CD14-positive monocyte (primary cell): Measurements from ENCODE around the gene SNX5. TPM values are rescaled to one million over a fixed set of nuclear protein-coding genes. Genes with fewer than 3 reads are reported as not detected.
A peak's percentile ranks its signal among the peaks of the same experiment; 100 is the strongest.

Source experiments
- DNase-seq, 3 donors: peaks; one replicate each; pipeline ENCODE4 v3.0.0-alpha.2; 2011 to 2022
- H2AFZ ChIP-seq: 2 replicates; pipeline ENCODE4 v1.6.0; 2012; ENCODE audit warnings: mild to moderate bottlenecking, low read depth, low read length, inconsistent platforms; ENCODE audit not compliant: insufficient read depth, poor library complexity, severe bottlenecking
- H3K27ac ChIP-seq, 2 donors: 1 replicate in 1 of 2; 2 replicates in 1 of 2; pipeline ENCODE4 v1.5.1; 2012 to 2013; ENCODE audit warnings: low read length in 2 of 2, control low read depth in 1 of 2, inconsistent platforms in 1 of 2, low read depth in 1 of 2, mild to moderate bottlenecking in 1 of 2
- H3K27me3 ChIP-seq, 2 donors: one replicate each; pipeline versions ENCODE4 v1.6.0 to v1.6.1; 2011 to 2013; ENCODE audit warnings: low read length in 2 of 2; ENCODE audit not compliant: control insufficient read depth in 2 of 2, insufficient read depth in 2 of 2
- H3K36me3 ChIP-seq, 2 donors: replicated peaks in 1 of 2; 1 replicate in 1 of 2; 2 replicates in 1 of 2; pipeline versions ENCODE4 v1.5.1 to v1.6.1; 2012 to 2013; ENCODE audit warnings: low read length in 2 of 2, control low read depth in 1 of 2, inconsistent platforms in 1 of 2, mild to moderate bottlenecking in 1 of 2; ENCODE audit not compliant: insufficient read depth in 2 of 2, control insufficient read depth in 1 of 2
- H3K4me1 ChIP-seq, 2 donors: 1 replicate in 1 of 2; 2 replicates in 1 of 2; pipeline versions ENCODE4 v1.5.1 to v1.6.1; 2012 to 2013; ENCODE audit warnings: low read length in 2 of 2, control low read depth in 1 of 2, inconsistent platforms in 1 of 2, mild to moderate bottlenecking in 1 of 2, moderate library complexity in 1 of 2; ENCODE audit not compliant: insufficient read depth in 2 of 2, control insufficient read depth in 1 of 2
- H3K4me2 ChIP-seq: replicated peaks from 2 replicates; pipeline ENCODE3; 2012; ENCODE audit warnings: low read length, moderate library complexity, mild to moderate bottlenecking; ENCODE audit not compliant: poor library complexity, severe bottlenecking; ENCODE audit errors: extremely low read depth
- H3K4me3 ChIP-seq, 3 experiments: fragments of 200-600 bp in 1 of 3; sonication (generic) in 1 of 3; replicated peaks in 1 of 3; 1 replicate in 2 of 3; 2 replicates in 1 of 3; pipeline ENCODE4 v1.5.1; 2011 to 2013; ENCODE audit warnings: low read length in 3 of 3, mild to moderate bottlenecking in 3 of 3, control low read depth in 2 of 3, low read depth in 2 of 3, inconsistent platforms in 1 of 3, moderate library complexity in 1 of 3
- H3K79me2 ChIP-seq: 2 replicates; pipeline ENCODE4 v1.6.0; 2012; ENCODE audit warnings: mild to moderate bottlenecking, control low read depth, inconsistent platforms, low read length, moderate library complexity; ENCODE audit not compliant: insufficient read depth
- H3K9ac ChIP-seq: 2 replicates; pipeline ENCODE4 v1.6.0; 2017; ENCODE audit warnings: low read length, mild to moderate bottlenecking; ENCODE audit not compliant: insufficient read depth, poor library complexity, severe bottlenecking
- H3K9me3 ChIP-seq, 2 donors: replicated peaks in 1 of 2; 1 replicate in 1 of 2; 2 replicates in 1 of 2; pipeline versions ENCODE4 v1.5.1 to v1.6.1; 2012 to 2013; ENCODE audit warnings: low read length in 2 of 2, control low read depth in 1 of 2; ENCODE audit not compliant: control insufficient read depth in 1 of 2, insufficient read depth in 1 of 2
- H4K20me1 ChIP-seq: 2 replicates; pipeline ENCODE4 v1.6.0; 2012; ENCODE audit warnings: mild to moderate bottlenecking, low read length, control low read depth, moderate library complexity; ENCODE audit not compliant: insufficient read depth
- H3K27ac Mint-ChIP-seq, 7 donors: one replicate each; pipeline ENCODE4 v1.8.0; 2020; ENCODE audit warnings: mild to moderate bottlenecking in 7 of 7, mixed read lengths in 7 of 7, moderate library complexity in 6 of 7, inconsistent platforms in 2 of 7
- H3K27me3 Mint-ChIP-seq, 3 donors: one replicate each; pipeline ENCODE4 v1.8.0; 2021 to 2022; ENCODE audit warnings: low read depth in 3 of 3, mild to moderate bottlenecking in 3 of 3, mixed read lengths in 3 of 3, moderate library complexity in 3 of 3, inconsistent platforms in 1 of 3
- H3K36me3 Mint-ChIP-seq, 2 donors: one replicate each; pipeline ENCODE4 v1.8.0; 2020; ENCODE audit warnings: mixed read lengths in 2 of 2, inconsistent platforms in 1 of 2, mild to moderate bottlenecking in 1 of 2
- H3K4me1 Mint-ChIP-seq: one replicate; pipeline ENCODE4 v1.8.0; 2020; ENCODE audit warnings: mild to moderate bottlenecking, mixed read lengths
- H3K4me3 Mint-ChIP-seq, 2 donors: one replicate each; pipeline ENCODE4 v1.8.0; 2020; ENCODE audit warnings: mild to moderate bottlenecking in 2 of 2, mixed read lengths in 2 of 2, moderate library complexity in 1 of 2
- H3K9me3 Mint-ChIP-seq, 7 donors: one replicate each; pipeline ENCODE4 v1.8.0; 2020 to 2022; ENCODE audit warnings: mixed read lengths in 7 of 7, mild to moderate bottlenecking in 6 of 7, moderate library complexity in 6 of 7, inconsistent platforms in 2 of 7
- CTCF ChIP-seq: fragments of 200-600 bp; IDR thresholded peaks from one replicate; pipeline ENCODE4 v1.8.0; 2022; ENCODE audit warnings: antibody characterized with exemption, mild to moderate bottlenecking
- WGBS: methylation state at CpG from one replicate; pipeline ENCODE4 v1.1.5; 2013; ENCODE audit warnings: missing lambda C conversion rate; ENCODE audit not compliant: insufficient coverage; 5-methylcytosine and 5-hydroxymethylcytosine counted together
- intact Hi-C, 2 donors: fragments of 100-400 bp; cut with micrococcal nuclease; formaldehyde crosslinking; loops; one replicate each; pipeline versions ENCODE4 v1.15.0 to v1.15.1; 2023
- polyA plus RNA-seq, 3 donors: library from polyadenylated mRNA; depleted of rRNA in 1 of 3; unstranded in 2 of 3; stranded (reverse) in 1 of 3; fragments of 300-500 nt in 2 of 3; fragments of >200 nt in 1 of 3; fragmentation: Illumina TruSeq in 2 of 3; gene quantifications; 1 replicate in 2 of 3; 2 replicates in 1 of 3; pipeline ENCODE4 v1.2.3, GENCODE V29; 2012 to 2021

Gene SNX5
- polyA plus RNA-seq, 3 donors, result 55.6 to 83.8 (median 66.1) TPM

DNA sequence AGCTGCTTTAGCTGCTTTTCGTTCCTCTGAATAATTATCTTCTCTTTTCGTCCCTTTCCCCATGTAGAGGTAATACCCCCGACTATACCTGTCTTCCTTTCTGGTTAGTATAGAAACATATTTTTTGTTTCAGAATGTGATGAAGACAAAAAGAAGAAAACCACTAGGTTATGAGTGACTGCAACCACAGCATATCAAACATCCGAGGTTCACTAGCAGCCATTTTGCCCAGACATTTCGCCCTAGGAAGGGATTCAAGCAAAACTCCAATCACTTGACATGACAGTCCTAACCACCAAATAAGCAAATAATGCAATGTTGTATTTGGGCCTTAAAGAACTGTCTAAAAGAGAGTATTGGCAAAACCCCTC is 9.4 kb downstream of the SNX5 start:
- H3K9ac ChIP-seq, result no peak overlapping the region
- H3K4me3 Mint-ChIP-seq, result no peak overlapping the region
- peaks cover 25 to 28% of the 10 kb centered on the region in 2 donors for H3K36me3 ChIP-seq
- peak overlapping the region in 1 of 2 donors; percentile 59 for H3K27ac ChIP-seq
- no peaks in the 10 kb centered on the region for H3K27me3 Mint-ChIP-seq
- no peak overlapping the region for H2AFZ ChIP-seq
- H3K27me3 ChIP-seq, result no peaks in the 10 kb centered on the region
- DNase-seq, result no peak
- TF ChIP-seq CTCF, result no peak
- H3K9me3 Mint-ChIP-seq, result peaks cover 0 to 3% (median 0%) of the 10 kb centered on the region in 7 donors
- peaks cover 37 to 42% of the 10 kb centered on the region in 2 donors for H3K4me1 ChIP-seq
- WGBS, result no CpG with 5 or more reads among the region's 5 CpGs
- no peak overlapping the region for H3K4me3 ChIP-seq
- peaks cover 31 to 47% of the 10 kb centered on the region in 2 donors for H3K36me3 Mint-ChIP-seq
- peak overlapping the region in 2 of 7 donors; percentile 77 to 78 for H3K27ac Mint-ChIP-seq
- H4K20me1 ChIP-seq, result peaks cover 91% of the 10 kb centered on the region
- no peak overlapping the region for H3K4me2 ChIP-seq
- H3K4me1 Mint-ChIP-seq, result peaks cover 60% of the 10 kb centered on the region
- intact Hi-C loops, result no loop called here
- H3K9me3 ChIP-seq, result no peaks in the 10 kb centered on the region
- peaks cover 100% of the 10 kb centered on the region for H3K79me2 ChIP-seq

GRCh38 chr20:17958373-17959256 is 10.0 kb downstream of the SNX5 start:
- 54% methylated on average over 4 of the region's 5 CpGs for WGBS
- no peak for DNase-seq
- H2AFZ ChIP-seq, result no peak overlapping the region
- H3K4me3 Mint-ChIP-seq, result no peak overlapping the region
- H3K79me2 ChIP-seq, result peaks cover 100% of the 10 kb centered on the region
- H3K4me2 ChIP-seq, result no peak overlapping the region
- TF ChIP-seq CTCF, result no peak
- H3K27me3 ChIP-seq, result no peaks in the 10 kb centered on the region
- H3K4me1 Mint-ChIP-seq, result peaks cover 55% of the 10 kb centered on the region
- peaks cover 97% of the 10 kb centered on the region for H4K20me1 ChIP-seq
- H3K4me1 ChIP-seq, result peaks cover 30 to 36% of the 10 kb centered on the region in 2 donors
- H3K9ac ChIP-seq, result no peak overlapping the region
- no peaks in the 10 kb centered on the region for H3K27me3 Mint-ChIP-seq
- peak overlapping the region in 1 of 2 donors; percentile 59 for H3K27ac ChIP-seq
- H3K36me3 ChIP-seq, result peaks cover 31 to 34% of the 10 kb centered on the region in 2 donors
- no peak overlapping the region for H3K4me3 ChIP-seq
- peaks cover 0 to 3% (median 0%) of the 10 kb centered on the region in 7 donors for H3K9me3 Mint-ChIP-seq
- H3K9me3 ChIP-seq, result no peaks in the 10 kb centered on the region
- intact Hi-C loops, result no loop called here
- peak overlapping the region in 5 of 7 donors; percentile 5 to 77 (median 20) for H3K27ac Mint-ChIP-seq
- H3K36me3 Mint-ChIP-seq, result peaks cover 34 to 50% of the 10 kb centered on the region in 2 donors
